DMS79 treated with DMSO at 0.1 percent for 48 hours (cell line): ENCODE measurements around the gene TRPM7.
"Not testable (repeated sequence)": the region's sequence is repeated elsewhere in the genome, so short reads cannot be mapped to it uniquely, and the experiment has no call there.

ENCODE experiments used
- DNase-seq: peaks from one replicate; lab custom pipeline; 2025; lab: John Stamatoyannopoulos, UW

Gene TRPM7

GRCh38 chr15:50655555-50655954, 31.0 kb downstream of the TRPM7 start:
- DNase-seq: no peak

GRCh38 chr15:50653156-50653743, 33.3 kb downstream of the TRPM7 start:
- DNase-seq: no peak

- DNase-seq: no peak
Measured at GRCh38 chr15:50652671-50653070, 33.9 kb downstream of the TRPM7 start.

- DNase-seq: no peak
Measured at GRCh38 chr15:50641318-50641717, 45.3 kb downstream of the TRPM7 start.

GRCh38 chr15:50636146-50636545, 50.5 kb downstream of the TRPM7 start:
- no peak for DNase-seq

GRCh38 chr15:50633653-50634052, 52.9 kb downstream of the TRPM7 start:
- DNase-seq: no peak

- DNase-seq: no peak
Measured at GRCh38 chr15:50628421-50628820, 58.2 kb downstream of the TRPM7 start.

- no peak for DNase-seq
Measured at GRCh38 chr15:50627351-50628055, 59.1 kb downstream of the TRPM7 start.

GRCh38 chr15:50624616-50625168, 61.9 kb downstream of the TRPM7 start:
- DNase-seq: no peak

GRCh38 chr15:50622361-50622943, 64.1 kb downstream of the TRPM7 start:
- DNase-seq: not testable (repeated sequence)

GRCh38 chr15:50616960-50617359, 69.6 kb downstream of the TRPM7 start:
- DNase-seq: not testable (repeated sequence)

- not testable (repeated sequence) for DNase-seq
Measured at GRCh38 chr15:50616554-50616953, 70.0 kb downstream of the TRPM7 start.

GRCh38 chr15:50613600-50613999, 73.0 kb downstream of the TRPM7 start:
- no peak for DNase-seq

GRCh38 chr15:50607129-50607528, 79.5 kb downstream of the TRPM7 start:
- no peak for DNase-seq

GRCh38 chr15:50605462-50605861, 81.1 kb downstream of the TRPM7 start:
- DNase-seq: no peak

GRCh38 chr15:50602028-50602427, 84.6 kb downstream of the TRPM7 start:
- not testable (repeated sequence) for DNase-seq

- DNase-seq: no peak
Measured at GRCh38 chr15:50594311-50594710, 92.3 kb downstream of the TRPM7 start.

GRCh38 chr15:50593761-50594160, 92.8 kb downstream of the TRPM7 start:
- no peak for DNase-seq

GRCh38 chr15:50590288-50590687, 96.3 kb downstream of the TRPM7 start:
- no peak for DNase-seq

GRCh38 chr15:50577492-50577891, 109.1 kb downstream of the TRPM7 start:
- DNase-seq: no peak

GRCh38 chr15:50576166-50576565, 110.4 kb downstream of the TRPM7 start:
- DNase-seq: no peak

- DNase-seq: not testable (repeated sequence)
Measured at GRCh38 chr15:50573842-50574241, 112.8 kb downstream of the TRPM7 start.

- no peak for DNase-seq
Measured at GRCh38 chr15:50563756-50564155, 122.8 kb downstream of the TRPM7 start.
